ENCODE measurements around the gene OR4S1. TPM values are rescaled to one million over a fixed set of nuclear protein-coding genes. Genes with fewer than 3 reads are reported as not detected.

Gene OR4S1, protein sequence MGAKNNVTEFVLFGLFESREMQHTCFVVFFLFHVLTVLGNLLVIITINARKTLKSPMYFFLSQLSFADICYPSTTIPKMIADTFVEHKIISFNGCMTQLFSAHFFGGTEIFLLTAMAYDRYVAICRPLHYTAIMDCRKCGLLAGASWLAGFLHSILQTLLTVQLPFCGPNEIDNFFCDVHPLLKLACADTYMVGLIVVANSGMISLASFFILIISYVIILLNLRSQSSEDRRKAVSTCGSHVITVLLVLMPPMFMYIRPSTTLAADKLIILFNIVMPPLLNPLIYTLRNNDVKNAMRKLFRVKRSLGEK
- not detected in 2 replicates for total RNA-seq

DNA sequence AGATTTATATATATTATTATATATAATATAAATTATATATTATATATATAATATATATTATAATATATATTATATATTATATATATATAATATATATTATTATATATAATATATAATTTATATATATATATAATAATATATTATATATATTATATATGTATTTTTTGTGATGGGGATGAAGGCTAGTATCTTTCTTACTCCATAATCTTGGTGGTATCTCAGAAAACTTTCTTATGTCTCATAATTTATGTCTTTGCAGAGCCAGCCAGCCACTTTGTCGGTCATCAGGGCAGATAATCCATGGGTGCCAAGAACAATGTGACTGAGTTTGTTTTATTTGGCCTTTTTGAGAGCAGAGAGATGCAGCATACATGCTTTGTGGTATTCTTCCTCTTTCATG is at the start of gene OR4S1:
OR4S1 (plus strand) TSS at position 301 of the 400 bp plus-strand sequence; CDS start at position 301, 0 bp downstream.

GRCh38 chr11:48263423-48263911 is 42.6 kb upstream of the OR4S1 start, which contains the start of gene OR4X1:
Gene OR4X1, plus strand, starts transcription at chr11:48263861. Its CDS starts 0 bp downstream, at chr11:48263861.

GRCh38 chr11:48324620-48325019 is 18.6 kb downstream of the OR4S1 start, which contains the start of gene OR4C3:
Gene OR4C3, plus strand, starts transcription at chr11:48324920. Its CDS starts 102 bp downstream, at chr11:48325022.

Other genes starting within 250 kb of the OR4S1 start
- not detected in 2 replicates for gene OR4B1, start 89.4 kb upstream of the OR4S1 start, total RNA-seq
- not detected in 2 replicates for gene OR4X2, start 61.1 kb upstream of the OR4S1 start, total RNA-seq
- not detected in 2 replicates for gene OR4X1, start 42.4 kb upstream of the OR4S1 start, total RNA-seq
- not detected in 2 replicates for gene OR4C3, start 18.7 kb downstream of the OR4S1 start, total RNA-seq
- not detected in 2 replicates for gene OR4C5, start 60.2 kb downstream of the OR4S1 start, total RNA-seq
- gene OR4A47, start 182.6 kb downstream of the OR4S1 start, total RNA-seq, result not detected in 2 replicates

Measured in placental pericyte (primary cell).